NCI-H748 treated with DMSO at 0.1 percent for 48 hours (cell line): ENCODE data around the gene SBK3.
"Not testable (repeated sequence)": the region's sequence is repeated elsewhere in the genome, so short reads cannot be mapped to it uniquely, and the experiment has no call there.

Experiments used
- DNase-seq: peaks from one replicate; lab custom pipeline; 2025; lab: John Stamatoyannopoulos, UW

The SBK3 gene

DNA sequence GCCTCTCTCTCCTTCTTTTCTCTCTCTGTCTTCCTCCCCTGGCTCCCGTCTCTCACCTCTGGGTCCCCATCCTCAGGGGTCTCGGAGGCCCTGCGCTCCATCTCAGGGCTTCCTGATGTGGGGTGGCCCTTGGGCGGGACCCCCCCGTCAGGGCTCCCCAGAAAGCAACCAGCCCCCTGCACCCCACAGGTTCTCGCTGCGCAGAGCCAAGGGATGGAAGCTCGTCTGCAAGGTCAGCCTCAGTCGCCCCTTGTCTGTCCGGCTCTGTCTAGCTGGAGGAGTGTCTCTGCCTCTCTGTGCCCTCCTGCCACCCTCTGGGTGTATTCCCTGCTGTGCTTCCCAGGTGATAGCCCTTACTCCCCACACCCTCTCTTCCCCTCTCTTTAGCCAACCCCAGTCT, at the start of gene SBK3:
TSS of gene SBK3 (minus strand) at position 101 of the 400 bp plus-strand sequence. CDS start at position 101, 0 bp downstream.
- DNase-seq: no peak

DNA sequence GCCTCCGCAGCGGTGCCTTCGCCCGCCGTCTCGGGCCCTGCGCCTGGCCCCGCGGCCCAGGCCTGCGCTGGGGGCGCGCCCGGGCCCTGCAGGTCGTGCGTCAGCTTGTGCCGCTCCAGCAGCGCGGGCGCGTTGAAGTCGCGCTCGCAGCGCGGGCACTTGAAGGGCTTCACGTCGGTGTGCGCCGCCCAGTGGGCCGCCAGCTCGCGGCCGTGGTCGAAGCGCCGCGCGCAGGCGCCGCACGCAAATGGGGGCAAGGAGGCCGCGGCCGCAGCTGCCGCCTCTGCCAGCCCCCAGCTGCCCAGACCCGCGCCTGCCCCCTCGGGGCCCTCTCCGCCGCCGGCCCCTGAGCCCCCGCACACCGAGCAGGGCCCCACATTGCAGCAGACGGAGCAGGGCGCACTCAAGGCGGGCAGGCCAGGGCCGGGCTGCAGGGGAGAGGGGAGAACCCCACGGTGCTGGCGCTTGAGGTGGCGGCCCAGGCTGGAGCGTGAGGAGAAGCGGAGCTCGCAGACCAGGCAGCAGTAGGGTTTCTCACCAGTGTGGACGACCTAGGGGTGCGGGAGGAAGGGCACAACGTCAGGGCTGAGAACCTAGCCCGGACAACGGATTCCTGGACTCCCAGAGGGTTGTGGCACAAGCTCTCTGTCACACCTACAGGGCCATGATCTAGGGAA, 47.9 kb upstream of the SBK3 start:
- DNase-seq: no peak

DNA sequence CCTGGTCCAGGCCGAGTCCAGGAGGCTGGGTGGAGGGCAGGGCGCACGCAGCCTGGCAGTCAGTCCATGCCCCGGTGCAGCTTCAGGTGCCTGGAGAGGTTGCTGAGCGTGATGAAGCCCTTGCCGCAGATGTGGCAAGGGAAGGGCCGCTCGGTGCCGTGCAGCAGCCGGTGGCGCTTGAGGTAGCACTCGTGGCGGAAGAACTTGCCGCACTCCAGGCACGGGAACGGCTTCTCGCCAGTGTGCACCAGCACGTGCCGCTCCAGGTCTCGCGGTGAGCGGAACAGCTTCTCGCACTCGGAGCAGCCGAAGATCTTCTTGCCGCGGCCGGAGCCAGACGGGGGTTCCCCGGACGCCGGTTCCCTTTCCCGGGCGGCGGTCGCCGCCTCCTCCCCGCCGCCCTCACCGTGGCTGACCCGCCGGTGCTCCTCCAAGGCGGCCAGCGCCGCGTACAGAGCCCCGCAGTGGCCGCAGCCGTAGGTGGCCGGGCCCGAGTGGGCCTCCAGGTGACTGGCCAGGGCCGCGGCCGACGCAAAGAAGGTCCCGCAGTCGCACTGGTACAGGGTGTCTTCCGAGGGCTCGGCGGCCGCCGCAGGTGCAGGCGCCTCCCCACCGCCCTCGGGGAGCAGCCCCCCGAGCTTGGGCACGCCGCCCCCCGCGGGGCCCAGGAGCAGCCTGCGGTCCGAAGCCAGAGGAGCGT, 47.2 kb upstream of the SBK3 start:
- no peak for DNase-seq

DNA sequence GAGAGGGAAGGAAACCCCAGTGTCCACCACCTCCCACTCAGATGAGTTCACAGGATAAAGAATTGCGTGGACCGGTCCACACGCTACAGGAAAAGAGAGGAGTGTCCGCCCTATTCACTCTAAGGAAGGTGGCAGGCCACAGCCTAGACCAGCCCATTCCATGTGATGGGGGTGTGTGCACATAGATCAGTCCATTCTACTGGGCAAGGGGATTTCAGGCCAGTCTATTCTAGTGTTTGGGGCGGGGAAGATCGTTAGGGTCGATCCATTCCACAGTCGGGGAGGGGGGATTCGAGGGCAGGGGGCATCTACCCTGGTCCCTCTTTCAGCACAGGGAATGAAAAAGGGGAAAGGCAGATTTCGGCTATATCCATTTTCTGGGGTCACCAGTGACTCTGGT, 46.2 kb upstream of the SBK3 start:
- no peak for DNase-seq

DNA sequence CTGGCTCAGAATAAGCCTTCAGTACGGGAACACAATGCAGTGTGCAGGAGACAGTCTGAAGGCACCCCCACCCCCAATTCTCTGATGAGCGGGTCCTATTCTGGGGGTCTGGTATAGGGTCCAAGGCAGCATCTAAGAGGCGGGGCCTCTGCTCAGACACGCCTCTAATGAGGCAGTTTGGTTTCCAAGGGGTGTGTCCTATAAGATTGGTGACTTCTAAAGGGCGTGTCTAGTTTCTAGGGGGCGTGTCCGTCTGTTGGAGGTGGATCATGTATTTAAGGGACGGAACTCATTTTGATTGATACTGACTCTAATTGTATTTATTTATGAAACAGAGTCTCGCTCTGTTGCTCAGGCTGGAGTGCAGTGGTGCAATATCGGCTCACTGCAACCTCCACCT, 45.3 kb upstream of the SBK3 start:
- DNase-seq: peak; percentile 47

- DNase-seq: no peak
These were observed 44.8 kb upstream of the SBK3 start for GRCh38 chr19:55590109-55590508.

DNA sequence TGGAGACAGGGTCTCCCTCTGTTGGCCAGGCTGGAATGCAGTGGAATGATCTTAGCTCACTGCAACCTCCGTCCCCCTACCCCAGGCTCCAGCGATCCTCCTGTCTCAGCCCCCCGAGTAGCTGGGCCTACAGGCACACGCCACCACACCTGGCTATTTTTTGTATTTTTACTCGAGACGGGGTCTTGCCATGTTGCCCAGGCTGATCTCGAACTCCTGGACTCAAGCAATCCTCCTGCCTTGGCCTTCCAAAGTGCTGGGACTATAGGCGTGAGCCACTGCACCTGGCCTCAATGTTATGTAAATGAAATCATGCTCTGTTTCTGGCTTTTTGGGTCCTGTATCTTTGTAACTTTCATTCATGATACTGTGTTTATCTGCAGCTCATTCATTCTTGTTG, 43.4 kb upstream of the SBK3 start:
- no peak for DNase-seq

DNA sequence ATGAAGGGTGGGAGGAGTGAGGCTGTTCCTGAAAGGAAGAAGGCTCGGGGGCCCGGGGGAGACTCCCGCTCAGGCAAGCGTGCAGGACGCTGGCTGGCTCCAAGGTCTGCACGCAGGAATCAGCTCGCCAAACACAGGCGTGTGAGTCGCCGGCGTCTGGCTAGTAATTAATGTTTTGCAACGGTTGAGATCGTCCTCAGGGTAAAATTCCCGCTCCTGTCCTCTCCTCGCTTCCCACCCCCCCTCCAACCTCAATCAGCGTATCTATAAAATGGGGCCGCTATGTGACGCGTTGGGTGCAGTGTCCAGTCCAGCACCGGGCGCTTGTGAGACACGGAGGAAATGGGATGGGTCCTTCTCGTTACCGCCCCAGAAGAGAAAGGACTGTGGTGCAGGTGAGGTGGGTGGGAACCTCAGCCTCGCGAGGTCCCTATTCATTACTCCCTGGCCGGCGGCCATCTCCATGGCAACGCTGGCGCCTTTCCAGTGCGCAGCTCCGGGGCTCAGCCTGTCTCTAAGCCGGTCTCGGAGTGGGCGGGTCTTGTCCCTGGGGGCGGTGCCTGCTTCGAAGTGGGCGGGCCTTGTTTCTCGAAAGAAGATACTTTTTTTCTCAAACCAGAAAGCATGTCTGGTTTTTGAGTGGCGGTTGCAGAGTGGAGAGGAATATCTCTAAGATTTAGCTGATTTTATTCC, 41.8 kb upstream of the SBK3 start:
- peak; percentile 97 for DNase-seq

GRCh38 chr19:55585658-55586339, 40.5 kb upstream of the SBK3 start:
- peak; percentile 63 for DNase-seq

GRCh38 chr19:55584871-55585270, 39.5 kb upstream of the SBK3 start:
- DNase-seq: no peak

GRCh38 chr19:55583897-55584296, 38.6 kb upstream of the SBK3 start:
- DNase-seq: not testable (repeated sequence)

DNA sequence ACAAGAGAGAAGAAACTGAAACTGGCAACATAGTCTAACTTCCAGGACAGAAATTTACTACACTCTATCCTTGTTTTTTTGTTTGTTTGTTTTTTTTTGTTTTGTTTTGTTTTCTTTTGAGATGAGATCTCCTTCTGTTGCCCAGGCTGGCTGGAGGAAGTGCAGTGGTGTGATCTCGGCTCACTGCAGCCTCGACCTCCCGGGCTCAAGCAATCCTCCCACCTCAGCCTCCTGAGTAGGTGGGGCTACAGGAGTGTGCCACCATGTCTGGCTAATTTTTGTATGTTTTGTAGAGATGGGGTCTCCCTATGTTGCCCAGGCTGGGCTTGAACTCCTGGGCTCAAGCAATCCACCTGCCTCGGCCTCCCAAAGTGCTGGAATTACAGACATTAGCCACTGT, 36.9 kb upstream of the SBK3 start:
- not testable (repeated sequence) for DNase-seq

GRCh38 chr19:55581823-55582223, 36.5 kb upstream of the SBK3 start:
- DNase-seq: no peak

DNA sequence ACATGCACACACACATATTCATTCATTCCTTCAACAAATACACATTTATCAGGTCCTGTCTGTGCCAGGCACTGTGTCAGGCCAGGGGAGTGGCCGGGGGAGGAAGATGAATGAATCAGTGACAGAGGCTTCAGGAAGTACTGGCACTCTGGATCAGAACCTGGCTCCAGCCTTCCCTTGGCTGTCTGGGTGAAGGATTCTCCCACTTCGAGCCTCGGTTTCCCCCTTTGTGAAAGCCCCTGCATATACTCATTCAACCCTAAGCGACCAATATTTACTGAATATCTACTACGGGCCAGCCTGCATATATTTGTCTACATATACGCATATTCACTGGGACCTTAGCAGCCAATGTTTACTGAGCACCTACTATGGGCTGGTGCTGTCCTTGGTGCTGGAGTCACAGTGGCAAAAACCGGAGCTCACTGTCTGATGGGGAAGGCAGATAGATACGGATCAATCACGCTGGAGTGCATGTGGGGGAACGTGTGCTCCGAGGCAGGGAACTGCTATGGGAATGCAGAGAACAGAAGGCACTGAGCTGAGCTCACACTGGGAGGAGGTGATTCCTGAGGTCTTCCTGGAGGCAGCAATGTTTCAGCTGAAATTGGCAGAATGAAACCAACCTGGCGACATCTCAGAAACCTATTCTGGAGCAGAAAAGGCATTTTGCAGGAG, 35.9 kb upstream of the SBK3 start:
- no peak for DNase-seq

DNA sequence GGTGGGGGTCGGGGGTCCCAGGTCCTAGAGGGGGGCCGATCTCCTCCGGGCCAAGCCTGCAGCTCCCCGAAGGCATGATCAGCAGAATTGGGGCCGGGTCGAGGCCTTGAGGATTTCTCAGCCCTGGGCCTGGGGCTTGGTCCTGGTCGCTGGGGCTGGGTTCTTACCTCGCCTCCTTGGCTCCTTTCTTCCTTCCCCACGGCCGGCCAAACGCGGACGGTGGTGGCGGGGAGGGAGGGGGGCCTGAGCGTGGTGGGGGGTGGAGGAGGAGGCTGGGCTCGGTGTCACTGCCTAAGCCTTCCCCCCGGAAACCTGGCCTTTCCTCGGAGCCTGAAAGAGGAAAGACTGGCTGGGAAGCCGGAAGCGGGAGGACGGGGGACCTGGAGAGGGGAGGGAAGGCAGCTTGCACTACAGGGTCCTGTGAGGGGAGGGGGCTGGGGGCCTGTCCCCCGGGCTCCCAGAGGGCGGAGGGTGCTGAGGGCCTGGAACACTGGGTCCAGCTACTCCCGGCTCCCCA, 35.3 kb upstream of the SBK3 start, which contains the start of gene ZNF579:
TSS of gene ZNF579 (minus strand) at position 221 of the 517 bp plus-strand sequence. CDS start 1,209 bp downstream, outside the sequence.
- DNase-seq: peak; percentile 73

DNA sequence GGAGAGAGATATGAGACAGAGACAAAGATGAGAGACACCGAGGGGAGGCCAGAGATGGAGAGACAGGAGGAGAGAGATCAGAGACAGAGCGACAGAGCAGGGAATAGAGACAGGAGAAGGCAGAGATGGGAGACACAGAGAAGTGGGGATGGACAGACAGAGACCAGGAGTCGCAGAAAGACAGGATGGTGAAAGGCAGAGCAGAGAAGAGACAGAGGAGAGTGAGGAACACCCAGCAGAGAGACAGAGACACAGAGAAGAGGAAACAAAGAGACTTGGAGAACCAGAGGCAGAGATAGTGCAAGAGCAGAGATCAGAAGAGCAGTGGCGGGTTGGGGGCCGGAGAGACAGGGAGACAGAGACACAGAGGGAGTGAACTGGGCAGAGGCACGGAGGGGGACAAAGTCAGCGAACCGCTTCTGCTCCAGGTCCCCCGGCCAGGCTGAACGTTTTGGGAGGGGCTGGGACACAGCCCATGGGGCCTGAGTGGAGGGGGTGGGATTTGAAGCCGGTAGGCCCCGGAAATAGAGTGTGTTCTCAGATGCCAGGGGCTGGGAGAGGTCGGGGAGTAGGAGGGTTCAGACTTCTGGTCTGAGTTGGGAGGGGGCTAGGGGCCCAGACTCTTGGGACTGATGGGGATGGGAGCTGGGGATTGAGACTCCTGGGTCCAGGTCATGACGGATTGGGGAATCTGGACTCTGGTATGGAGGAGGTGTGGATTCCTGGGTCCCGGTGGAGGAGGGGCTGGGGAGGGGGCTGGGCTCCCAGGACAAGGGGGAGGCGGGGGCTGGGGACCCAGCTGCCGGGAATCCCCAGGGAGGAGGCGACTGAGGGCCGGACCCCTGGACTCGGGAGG, 34.7 kb upstream of the SBK3 start:
- no peak for DNase-seq

DNA sequence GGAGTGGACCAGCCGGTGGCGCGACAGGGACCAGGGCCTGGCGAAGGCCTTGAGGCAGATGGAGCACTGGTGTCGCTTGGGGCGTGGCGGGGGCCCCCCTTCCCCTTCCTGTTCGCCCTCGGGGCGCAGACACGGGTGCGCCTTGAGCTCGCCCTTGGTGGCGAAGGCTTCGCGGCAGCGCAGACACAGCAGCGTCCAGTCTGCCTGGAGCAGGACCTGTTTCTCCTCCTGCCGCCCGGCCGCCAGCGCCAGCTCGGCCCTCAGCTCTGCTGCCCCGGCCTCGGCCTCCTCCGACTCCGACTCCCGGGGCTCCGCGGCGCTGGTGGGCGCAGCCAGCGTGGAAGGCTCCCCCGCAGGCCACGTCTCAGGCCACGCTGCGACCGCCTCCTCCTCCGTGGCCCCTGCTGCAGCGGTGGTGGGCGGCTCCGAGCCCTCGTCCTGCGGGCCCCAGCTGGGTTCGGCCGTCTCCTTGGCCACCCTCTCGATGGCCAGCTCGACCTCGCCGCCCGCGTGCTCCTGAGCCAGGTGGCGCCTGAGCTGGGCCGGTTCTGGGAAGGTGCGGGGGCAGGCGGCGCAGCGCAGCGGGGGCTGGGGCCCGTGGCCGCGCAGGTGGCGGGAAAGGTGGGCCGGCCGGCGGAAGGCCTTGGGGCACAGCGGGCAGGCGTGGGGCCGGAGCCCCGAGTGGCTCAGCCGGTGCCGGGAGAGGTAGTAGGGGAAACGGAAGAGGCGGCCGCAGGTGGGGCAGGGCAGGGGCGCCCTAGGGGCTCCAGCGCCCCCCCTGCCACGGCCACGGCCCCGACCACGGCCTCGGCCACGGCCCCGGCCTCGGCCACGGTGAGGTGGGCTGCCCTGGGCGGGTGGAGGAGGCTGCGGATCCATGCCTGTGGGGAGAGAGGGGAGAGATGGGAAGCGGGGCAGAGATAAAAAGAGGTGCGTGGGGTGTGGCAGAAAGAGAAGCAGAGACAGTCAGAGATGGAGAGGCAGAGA, 33.7 kb upstream of the SBK3 start:
- DNase-seq: no peak

DNA sequence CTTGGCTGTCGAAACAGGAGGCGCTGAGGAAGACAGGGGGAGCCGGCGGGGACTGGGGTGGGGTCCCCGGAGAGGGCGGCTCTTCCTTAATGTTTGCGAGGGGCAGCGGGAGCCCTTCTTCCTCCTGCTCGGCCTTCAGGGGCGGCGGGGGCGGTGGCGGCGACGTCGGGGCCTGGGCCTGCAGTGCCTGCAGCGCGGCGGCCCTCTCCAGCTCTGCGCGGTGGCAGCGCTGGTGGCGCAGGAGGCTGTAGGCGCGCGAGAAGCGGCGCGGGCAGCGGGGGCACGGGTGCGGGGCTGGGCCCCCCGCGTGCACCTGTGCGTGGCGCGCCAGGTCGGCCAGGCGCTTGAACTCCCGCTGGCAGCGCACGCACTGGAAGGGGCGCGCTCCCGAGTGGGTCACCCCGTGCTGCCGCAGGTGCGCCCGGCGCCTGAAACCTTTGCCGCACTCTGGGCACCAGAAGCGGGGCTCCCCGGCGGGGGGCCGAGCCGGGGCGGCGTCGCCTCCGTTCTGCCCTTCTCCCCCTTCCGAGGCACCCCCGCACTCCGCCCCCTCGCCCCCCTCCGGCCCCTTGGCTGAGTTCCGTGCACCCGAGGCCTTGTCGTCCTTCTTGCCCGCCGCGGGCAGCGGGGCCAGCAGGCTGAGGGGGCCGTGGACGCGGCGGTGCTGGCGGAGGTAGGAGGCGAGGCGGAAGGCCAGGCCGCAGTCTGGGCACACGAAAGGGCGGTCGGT, 32.9 kb upstream of the SBK3 start:
- DNase-seq: no peak

GRCh38 chr19:55576746-55577145, 31.4 kb upstream of the SBK3 start:
- DNase-seq: no peak
